ENCODE data around the gene VANGL1.

The VANGL1 gene

DNA sequence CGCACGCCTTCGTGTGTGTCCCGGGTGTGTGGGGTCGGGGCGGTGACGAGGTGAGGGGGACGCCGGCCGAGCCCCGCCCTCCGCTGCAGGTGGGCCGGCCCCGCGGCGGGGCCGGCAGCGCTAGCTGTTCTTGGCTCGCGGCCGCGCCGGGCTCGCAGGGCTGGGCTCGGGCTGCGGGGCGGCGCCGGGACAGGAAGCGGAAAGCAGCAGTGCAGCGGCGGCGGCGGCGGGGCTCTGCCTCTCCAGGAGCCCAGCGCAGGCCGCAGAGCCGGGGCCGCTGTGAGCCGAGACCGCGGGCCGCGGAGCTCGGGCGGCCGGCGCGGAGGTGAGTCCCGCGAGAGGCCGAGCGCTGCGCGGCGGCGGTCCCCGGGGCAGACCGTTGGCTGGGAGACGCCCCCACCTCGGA is at the start of gene VANGL1:
Gene VANGL1, plus strand, starts transcription at position 209 of the 406 bp plus-strand sequence. CDS start 9,444 bp downstream, outside the sequence.
- Histone ChIP-seq H3K4me2 (peak within 1 kb of the TSS; percentile 89; the same call in 1 of the 2 replicates), H3K4me1 (ENCODE audit: low read depth, poor library complexity, severe bottlenecking) (peaks cover 26% of the 10 kb centered on the region), H3K27me3 (ENCODE audit: insufficient read depth, low read depth) (no peaks in the 10 kb centered on the region), H3K79me2 (ENCODE audit: insufficient read depth, low read depth) (peaks cover 38% of the 10 kb centered on the region), H3K36me3 (ENCODE audit: insufficient read depth) (no peaks in the 10 kb centered on the region), H3K4me3 (IDR thresholded peaks at IDR 0.05; ENCODE audit: insufficient read depth, low read depth, low read length) (no peak within 1 kb of the TSS), H3K27ac (peak within 1 kb of the TSS; percentile 52), H3K9ac (peak within 1 kb of the TSS; percentile 56), H4K20me1 (ENCODE audit: insufficient read depth) (no peaks in the 10 kb centered on the region), H2AFZ (ENCODE audit: low read depth) (peak within 1 kb of the TSS; percentile 66)
- TF ChIP-seq, protein P1, sequence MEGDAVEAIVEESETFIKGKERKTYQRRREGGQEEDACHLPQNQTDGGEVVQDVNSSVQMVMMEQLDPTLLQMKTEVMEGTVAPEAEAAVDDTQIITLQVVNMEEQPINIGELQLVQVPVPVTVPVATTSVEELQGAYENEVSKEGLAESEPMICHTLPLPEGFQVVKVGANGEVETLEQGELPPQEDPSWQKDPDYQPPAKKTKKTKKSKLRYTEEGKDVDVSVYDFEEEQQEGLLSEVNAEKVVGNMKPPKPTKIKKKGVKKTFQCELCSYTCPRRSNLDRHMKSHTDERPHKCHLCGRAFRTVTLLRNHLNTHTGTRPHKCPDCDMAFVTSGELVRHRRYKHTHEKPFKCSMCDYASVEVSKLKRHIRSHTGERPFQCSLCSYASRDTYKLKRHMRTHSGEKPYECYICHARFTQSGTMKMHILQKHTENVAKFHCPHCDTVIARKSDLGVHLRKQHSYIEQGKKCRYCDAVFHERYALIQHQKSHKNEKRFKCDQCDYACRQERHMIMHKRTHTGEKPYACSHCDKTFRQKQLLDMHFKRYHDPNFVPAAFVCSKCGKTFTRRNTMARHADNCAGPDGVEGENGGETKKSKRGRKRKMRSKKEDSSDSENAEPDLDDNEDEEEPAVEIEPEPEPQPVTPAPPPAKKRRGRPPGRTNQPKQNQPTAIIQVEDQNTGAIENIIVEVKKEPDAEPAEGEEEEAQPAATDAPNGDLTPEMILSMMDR (conservative IDR thresholded peaks at IDR 0.05; ENCODE audit: low read depth, low read length) = no peak

DNA sequence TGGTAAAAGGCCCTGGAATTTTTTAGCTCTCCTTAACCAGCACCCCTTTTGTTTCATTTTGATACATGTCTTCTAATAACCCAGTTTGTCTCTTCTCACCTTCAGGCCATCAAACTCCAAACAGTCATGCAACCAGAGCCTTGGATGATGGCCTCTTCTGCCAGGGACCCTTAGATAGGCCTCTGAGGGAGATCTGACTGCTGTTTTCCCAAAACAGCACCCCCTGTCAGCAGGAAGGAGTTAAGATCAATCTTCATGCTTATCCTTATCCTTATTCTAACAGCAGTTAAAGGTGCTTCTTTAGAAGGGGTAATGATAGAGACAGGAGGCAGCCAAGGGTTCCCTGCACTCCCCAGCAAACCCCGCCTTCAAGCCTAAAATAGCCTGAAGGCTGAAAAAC is 49.5 kb upstream of the VANGL1 start:
- H3K4me2 ChIP-seq = no peak overlapping the region
- TF ChIP-seq, protein P1 (conservative IDR thresholded peaks at IDR 0.05; ENCODE audit: low read depth, low read length) = no peak

GRCh38 chr1:115593365-115594259 is 48.2 kb upstream of the VANGL1 start:
- H3K27ac ChIP-seq = no peak overlapping the region
- TF ChIP-seq, protein P1 (conservative IDR thresholded peaks at IDR 0.05; ENCODE audit: low read depth, low read length) = no peak
- H2AFZ ChIP-seq (ENCODE audit: low read depth) = no peak overlapping the region
- H4K20me1 ChIP-seq (ENCODE audit: insufficient read depth) = no peaks in the 10 kb centered on the region
- H3K27me3 ChIP-seq (ENCODE audit: insufficient read depth, low read depth) = no peaks in the 10 kb centered on the region
- H3K4me3 ChIP-seq (IDR thresholded peaks at IDR 0.05; ENCODE audit: insufficient read depth, low read depth, low read length) = no peak overlapping the region
- H3K4me2 ChIP-seq = no peak overlapping the region
- H3K4me1 ChIP-seq (ENCODE audit: low read depth, poor library complexity, severe bottlenecking) = no peaks in the 10 kb centered on the region
- H3K79me2 ChIP-seq (ENCODE audit: insufficient read depth, low read depth) = no peaks in the 10 kb centered on the region
- no peaks in the 10 kb centered on the region for H3K36me3 ChIP-seq (ENCODE audit: insufficient read depth)
- H3K9ac ChIP-seq = no peak overlapping the region

More for the DNA sequence above, 49.5 kb upstream of the VANGL1 start:
- Histone ChIP-seq H3K4me1 (ENCODE audit: low read depth, poor library complexity, severe bottlenecking) (no peaks in the 10 kb centered on the region), H2AFZ (ENCODE audit: low read depth) (no peak overlapping the region), H3K36me3 (ENCODE audit: insufficient read depth) (no peaks in the 10 kb centered on the region), H3K27me3 (ENCODE audit: insufficient read depth, low read depth) (no peaks in the 10 kb centered on the region), H4K20me1 (ENCODE audit: insufficient read depth) (no peaks in the 10 kb centered on the region), H3K4me3 (IDR thresholded peaks at IDR 0.05; ENCODE audit: insufficient read depth, low read depth, low read length) (no peak overlapping the region), H3K27ac (no peak overlapping the region), H3K79me2 (ENCODE audit: insufficient read depth, low read depth) (no peaks in the 10 kb centered on the region), H3K9ac (no peak overlapping the region)

DNA sequence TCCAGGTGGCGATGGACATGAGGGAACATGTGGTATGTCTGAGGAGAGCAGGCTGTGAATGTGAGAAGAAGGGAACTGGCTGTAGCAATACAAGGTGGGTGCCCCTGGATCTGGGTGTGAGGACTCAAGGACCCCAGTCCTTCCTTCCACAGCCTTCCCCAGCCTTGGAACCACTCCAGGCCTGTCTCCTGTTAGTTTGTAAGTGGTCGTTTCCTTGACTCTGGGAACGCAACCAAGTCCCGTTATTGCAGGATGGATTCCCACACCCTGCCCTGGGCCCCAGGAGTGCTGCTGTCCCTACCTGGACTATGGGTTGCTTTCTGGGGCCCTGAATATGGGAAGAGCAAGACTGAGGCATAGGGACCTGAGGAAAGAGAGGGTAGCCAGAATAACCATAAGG is 47.2 kb upstream of the VANGL1 start:
- Histone ChIP-seq H2AFZ (ENCODE audit: low read depth) (no peak overlapping the region), H3K4me3 (IDR thresholded peaks at IDR 0.05; ENCODE audit: insufficient read depth, low read depth, low read length) (no peak overlapping the region), H3K27ac (no peak overlapping the region), H3K79me2 (ENCODE audit: insufficient read depth, low read depth) (no peaks in the 10 kb centered on the region), H3K9ac (no peak overlapping the region), H3K27me3 (ENCODE audit: insufficient read depth, low read depth) (no peaks in the 10 kb centered on the region), H4K20me1 (ENCODE audit: insufficient read depth) (no peaks in the 10 kb centered on the region), H3K36me3 (ENCODE audit: insufficient read depth) (no peaks in the 10 kb centered on the region), H3K4me2 (no peak overlapping the region), H3K4me1 (ENCODE audit: low read depth, poor library complexity, severe bottlenecking) (no peaks in the 10 kb centered on the region)
- TF ChIP-seq, protein P1 (conservative IDR thresholded peaks at IDR 0.05; ENCODE audit: low read depth, low read length) = no peak
